ENCODE results near the gene IPO9. TPM values are rescaled to one million over a fixed set of nuclear protein-coding genes. Genes with fewer than 3 reads are reported as not detected.

Gene IPO9
- total RNA-seq, 1 donor from 2014 or later = 50.2 TPM

GRCh38 chr1:201893431-201893830, 64.5 kb downstream of the IPO9 start:
- Histone ChIP-seq H3K79me2 (ENCODE audit: insufficient read depth, low read length) (peaks cover 8% of the 10 kb centered on the region), H3K27ac (ENCODE audit: low read depth, low read length) (no peak overlapping the region), H3K27me3 (ENCODE audit: insufficient read depth, low read length) (no peaks in the 10 kb centered on the region), H3K9ac (ENCODE audit: low read length) (no peak overlapping the region), H3K9me3 (ENCODE audit: insufficient read depth, low read depth, low read length) (no peaks in the 10 kb centered on the region), H3K4me3 (ENCODE audit: insufficient read depth, low read depth, low read length) (no peak overlapping the region), H3K4me2 (ENCODE audit: low read length) (no peak overlapping the region), H4K20me1 (ENCODE audit: insufficient read depth, low read length) (peaks cover 4% of the 10 kb centered on the region), H3K36me3 (ENCODE audit: insufficient read depth, low read length) (peaks cover 3% of the 10 kb centered on the region), H2AFZ (ENCODE audit: low read depth, low read length) (no peak overlapping the region), H3K4me1 (ENCODE audit: insufficient read depth, low read length) (peaks cover 20% of the 10 kb centered on the region)
- TF ChIP-seq EZH2 (IDR thresholded peaks at IDR 0.05; ENCODE audit: insufficient read depth, low read length) (no peak), CTCF (IDR thresholded peaks at IDR 0.05; ENCODE audit: insufficient read depth, low read depth, low read length) (no peak)
- no peak for FAIRE-seq
- DNase-seq (ENCODE audit: low read depth) = no peak
- Mint-ChIP-seq H3K27ac (ENCODE audit: unreplicated experiment) (peak overlapping the region; percentile 19), H3K9me3 (ENCODE audit: unreplicated experiment) (no peaks in the 10 kb centered on the region), H3K4me3 (ENCODE audit: unreplicated experiment) (no peak overlapping the region), H3K36me3 (ENCODE audit: low read depth, unreplicated experiment) (peaks cover 19% of the 10 kb centered on the region), H3K27me3 (ENCODE audit: low read depth, unreplicated experiment) (peaks cover 21% of the 10 kb centered on the region), H3K4me1 (ENCODE audit: low read depth, unreplicated experiment) (peaks cover 17% of the 10 kb centered on the region)

- Mint-ChIP-seq H3K27ac (ENCODE audit: unreplicated experiment) (no peak overlapping the region), H3K27me3 (ENCODE audit: low read depth, unreplicated experiment) (peaks cover 24% of the 10 kb centered on the region), H3K4me3 (ENCODE audit: unreplicated experiment) (no peak overlapping the region), H3K4me1 (ENCODE audit: low read depth, unreplicated experiment) (peaks cover 17% of the 10 kb centered on the region), H3K36me3 (ENCODE audit: low read depth, unreplicated experiment) (peaks cover 23% of the 10 kb centered on the region), H3K9me3 (ENCODE audit: unreplicated experiment) (no peaks in the 10 kb centered on the region)
- no peak overlapping the region for H3K4me3 ChIP-seq (ENCODE audit: insufficient read depth, low read depth, low read length)
- H3K4me2 ChIP-seq (ENCODE audit: low read length) = no peak overlapping the region
- DNase-seq (ENCODE audit: low read depth) = no peak
- H3K27ac ChIP-seq (ENCODE audit: low read depth, low read length) = no peak overlapping the region
- peaks cover 13% of the 10 kb centered on the region for H3K4me1 ChIP-seq (ENCODE audit: insufficient read depth, low read length)
- H3K79me2 ChIP-seq (ENCODE audit: insufficient read depth, low read length) = peaks cover 2% of the 10 kb centered on the region
- no peak overlapping the region for H2AFZ ChIP-seq (ENCODE audit: low read depth, low read length)
- no peaks in the 10 kb centered on the region for H3K27me3 ChIP-seq (ENCODE audit: insufficient read depth, low read length)
- H4K20me1 ChIP-seq (ENCODE audit: insufficient read depth, low read length) = peaks cover 2% of the 10 kb centered on the region
- H3K36me3 ChIP-seq (ENCODE audit: insufficient read depth, low read length) = peaks cover 3% of the 10 kb centered on the region
- TF ChIP-seq EZH2 (IDR thresholded peaks at IDR 0.05; ENCODE audit: insufficient read depth, low read length) (no peak), CTCF (IDR thresholded peaks at IDR 0.05; ENCODE audit: insufficient read depth, low read depth, low read length) (no peak)
- no peaks in the 10 kb centered on the region for H3K9me3 ChIP-seq (ENCODE audit: insufficient read depth, low read depth, low read length)
- FAIRE-seq = no peak
- H3K9ac ChIP-seq (ENCODE audit: low read length) = no peak overlapping the region
These were observed 65.6 kb downstream of the IPO9 start for GRCh38 chr1:201894343-201895119.

- Histone ChIP-seq H3K9ac (ENCODE audit: low read length) (no peak overlapping the region), H2AFZ (ENCODE audit: low read depth, low read length) (no peak overlapping the region), H3K9me3 (ENCODE audit: insufficient read depth, low read depth, low read length) (no peaks in the 10 kb centered on the region), H4K20me1 (ENCODE audit: insufficient read depth, low read length) (no peaks in the 10 kb centered on the region), H3K27me3 (ENCODE audit: insufficient read depth, low read length) (no peaks in the 10 kb centered on the region), H3K4me1 (ENCODE audit: insufficient read depth, low read length) (peaks cover 10% of the 10 kb centered on the region), H3K36me3 (ENCODE audit: insufficient read depth, low read length) (peaks cover 3% of the 10 kb centered on the region), H3K4me3 (ENCODE audit: insufficient read depth, low read depth, low read length) (no peak overlapping the region), H3K27ac (ENCODE audit: low read depth, low read length) (no peak overlapping the region), H3K4me2 (ENCODE audit: low read length) (no peak overlapping the region), H3K79me2 (ENCODE audit: insufficient read depth, low read length) (no peaks in the 10 kb centered on the region)
- H3K27ac Mint-ChIP-seq (ENCODE audit: unreplicated experiment) = no peak overlapping the region
- no peak for FAIRE-seq
- H3K4me1 Mint-ChIP-seq (ENCODE audit: low read depth, unreplicated experiment) = peaks cover 17% of the 10 kb centered on the region
- peaks cover 3% of the 10 kb centered on the region for H3K9me3 Mint-ChIP-seq (ENCODE audit: unreplicated experiment)
- no peak for DNase-seq (ENCODE audit: low read depth)
- H3K4me3 Mint-ChIP-seq (ENCODE audit: unreplicated experiment) = no peak overlapping the region
- peaks cover 28% of the 10 kb centered on the region for H3K36me3 Mint-ChIP-seq (ENCODE audit: low read depth, unreplicated experiment)
- TF ChIP-seq CTCF (IDR thresholded peaks at IDR 0.05; ENCODE audit: insufficient read depth, low read depth, low read length) (no peak), EZH2 (IDR thresholded peaks at IDR 0.05; ENCODE audit: insufficient read depth, low read length) (no peak)
- peaks cover 22% of the 10 kb centered on the region for H3K27me3 Mint-ChIP-seq (ENCODE audit: low read depth, unreplicated experiment)
These were observed 66.2 kb downstream of the IPO9 start for GRCh38 chr1:201895120-201895665.

Data from astrocyte (in vitro differentiated cells and primary cell).